GM18868 (cell line): ENCODE data around the gene BMF.

Experiments used
- ATAC-seq: cut with Tn5 transposase; IDR thresholded peaks from one replicate; pipeline ENCODE4 v1.9.1; 2021; ENCODE audit warnings: mild to moderate bottlenecking, moderate library complexity; ENCODE audit not compliant: unreplicated experiment

Gene BMF

GRCh38 chr15:40052604-40053003 is 56.1 kb downstream of the BMF start:
- ATAC-seq, result no peak

DNA sequence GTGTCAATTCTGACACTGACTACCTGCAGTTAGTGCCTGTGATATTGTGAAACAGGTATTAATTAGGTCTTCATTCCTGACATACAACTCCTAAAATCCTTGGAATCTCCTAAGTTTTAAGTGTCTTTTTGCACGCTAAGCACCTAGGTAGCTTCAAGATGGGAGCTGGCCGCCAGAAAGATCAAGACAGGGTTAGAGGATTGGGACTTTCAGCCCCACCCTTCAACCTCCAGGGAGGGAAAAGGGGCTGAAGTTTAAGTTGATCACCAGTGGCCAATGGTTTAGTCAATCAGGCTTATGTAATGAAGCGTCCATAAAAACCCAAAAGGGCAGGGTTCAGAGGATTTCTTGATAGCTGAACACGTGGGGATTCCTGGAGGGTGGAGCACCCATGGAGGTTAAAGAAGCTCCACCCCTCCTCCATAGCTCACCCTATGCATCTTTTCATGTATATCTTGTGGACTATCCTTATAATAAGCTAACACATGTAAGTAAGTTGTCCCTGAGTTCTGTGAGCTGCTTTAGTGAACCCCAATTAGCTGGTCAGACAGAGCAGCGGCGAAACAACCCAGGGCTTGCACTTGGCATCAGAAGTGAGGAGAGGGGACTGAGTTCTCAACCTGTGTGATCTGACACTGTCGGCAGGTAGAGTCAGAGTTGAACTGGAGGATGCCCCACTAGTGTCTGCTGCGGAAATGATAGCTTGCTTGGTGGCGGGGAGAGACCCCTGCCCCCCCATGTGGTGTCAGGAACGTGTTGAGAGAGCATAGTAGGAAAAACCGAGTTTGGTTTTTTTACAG is 56.9 kb downstream of the BMF start:
- ATAC-seq, result no peak

DNA sequence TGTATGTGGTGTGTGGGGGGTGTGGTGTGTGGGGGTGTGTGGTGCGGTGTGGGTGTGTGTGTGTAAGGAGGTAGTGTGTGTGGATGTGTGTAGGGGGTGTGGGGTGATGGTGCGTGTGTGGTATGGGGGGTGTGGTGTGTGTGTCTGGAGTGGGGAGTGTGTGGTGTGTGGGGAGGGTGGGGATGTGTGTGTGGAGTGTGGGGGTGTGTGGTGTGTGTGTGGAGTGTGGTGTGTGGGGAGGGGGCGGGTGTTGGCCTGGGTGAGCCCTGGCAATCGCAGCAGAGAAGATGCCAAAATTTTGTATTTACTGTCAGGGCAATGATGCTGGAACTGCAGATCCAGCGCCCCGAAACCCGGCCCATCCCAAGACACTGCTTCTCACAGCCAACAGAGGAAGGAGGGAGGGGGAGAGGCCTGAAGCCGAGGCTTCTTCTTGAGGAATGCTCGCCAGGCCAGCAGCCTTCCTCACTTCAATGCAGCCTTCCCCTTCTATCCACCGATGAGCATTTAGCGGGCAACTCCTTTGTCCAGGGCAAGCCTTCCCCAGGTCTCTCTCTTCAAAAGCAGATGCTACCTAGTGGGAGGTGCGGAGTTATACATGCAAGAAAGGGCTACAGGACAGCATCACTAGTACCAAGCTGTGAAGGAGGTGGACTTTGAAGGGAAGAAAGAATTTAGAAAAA is 57.8 kb downstream of the BMF start:
- ATAC-seq, result no peak

DNA sequence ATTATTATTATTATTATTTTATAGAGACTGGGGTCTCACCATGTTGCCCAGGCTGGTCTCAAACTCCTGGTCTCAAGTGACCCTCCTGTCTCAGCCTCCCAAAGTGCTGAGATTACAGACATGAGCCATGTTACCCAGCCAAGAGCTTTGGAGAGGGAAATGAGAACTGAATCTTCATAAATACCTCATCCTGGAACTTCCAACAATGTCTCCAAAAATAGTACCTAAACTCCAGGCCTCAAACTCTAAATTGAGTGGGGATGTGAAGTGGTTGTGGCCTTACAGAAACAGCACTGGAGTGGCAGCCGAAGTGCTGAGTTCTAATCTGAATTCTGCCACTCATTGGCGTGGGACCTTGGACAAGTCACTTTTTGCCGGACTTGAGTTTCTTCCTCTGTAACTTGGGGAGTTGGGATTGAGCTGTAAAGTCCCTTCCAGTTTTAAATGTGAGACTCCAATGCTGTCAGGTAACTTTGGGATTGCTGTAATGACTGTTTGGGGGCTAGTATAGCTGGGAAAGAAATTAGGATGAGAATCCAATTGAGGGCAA is 59.7 kb downstream of the BMF start:
- ATAC-seq, result no peak

- no peak for ATAC-seq
Measured at GRCh38 chr15:40048211-40048792, 60.4 kb downstream of the BMF start.

DNA sequence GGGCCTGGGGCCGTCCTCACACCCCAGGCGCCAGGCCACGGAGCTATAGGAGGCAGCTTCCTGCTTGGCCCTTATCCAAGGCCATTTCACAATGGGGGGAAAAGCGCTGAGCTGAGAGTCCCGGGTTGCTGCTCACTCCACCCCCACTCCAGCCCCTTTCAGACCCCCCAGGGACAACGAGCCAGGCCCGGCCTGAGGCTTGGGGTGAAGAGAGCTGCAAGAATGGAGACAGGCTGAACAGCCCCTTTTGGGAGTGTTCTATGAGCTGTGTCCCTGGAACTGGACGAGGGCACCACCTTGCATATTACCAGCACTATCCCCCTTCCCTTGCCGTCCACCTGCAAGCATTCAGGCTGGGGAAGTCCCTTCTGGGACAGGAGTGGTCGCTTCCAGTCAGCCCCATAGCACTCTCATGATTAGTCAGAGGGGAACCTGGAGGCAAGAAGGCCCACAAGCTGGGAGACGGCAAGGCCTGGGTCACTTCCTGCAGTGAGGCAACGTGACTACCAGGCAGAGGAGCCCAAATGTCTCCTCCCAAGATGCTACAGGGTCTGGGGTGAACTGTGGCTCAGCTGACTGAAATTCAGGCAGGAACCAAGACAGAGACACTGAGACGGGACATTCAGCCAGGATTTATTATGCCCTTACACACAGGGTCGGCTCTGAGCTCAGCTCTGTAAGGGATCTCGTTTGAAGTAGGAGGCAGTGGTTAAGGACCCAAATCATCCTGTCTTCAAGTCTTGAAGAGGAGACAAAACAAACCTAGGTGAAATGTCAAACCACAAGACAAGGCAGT is 61.1 kb downstream of the BMF start:
- ATAC-seq, result peak; percentile 74

- no peak for ATAC-seq
Measured at GRCh38 chr15:40046721-40047414, 61.8 kb downstream of the BMF start.

DNA sequence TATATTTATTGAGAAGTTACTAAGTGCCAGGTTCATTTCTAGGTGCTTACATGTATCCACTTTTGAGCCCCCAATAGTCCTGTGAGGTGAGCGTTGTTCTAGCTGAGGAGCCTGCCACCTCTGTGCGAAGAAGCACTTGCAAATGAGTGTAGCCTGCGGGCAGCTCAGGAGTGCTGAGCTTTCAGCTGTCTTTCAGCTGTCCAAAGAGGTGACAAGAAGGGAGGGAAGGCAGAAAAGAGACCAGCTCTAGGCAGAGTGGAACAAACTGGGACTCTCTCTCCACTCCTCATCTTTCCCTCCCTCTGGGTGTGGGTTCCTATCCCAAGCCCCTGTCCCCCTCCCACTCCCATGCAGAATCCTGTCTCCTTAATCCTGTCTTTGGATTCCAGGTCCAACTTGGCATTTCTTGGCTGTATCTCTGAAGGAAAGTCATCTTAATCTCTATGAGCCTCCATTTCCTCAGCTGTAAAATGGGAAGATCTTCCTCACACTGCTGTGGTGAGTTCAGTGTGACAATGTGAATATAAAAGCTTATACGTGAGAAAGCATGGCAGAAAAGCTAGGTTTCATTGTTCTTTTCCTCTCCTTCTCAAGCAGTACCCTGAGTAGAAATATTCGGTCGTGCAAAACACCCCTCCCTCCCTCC is 63.0 kb downstream of the BMF start:
- no peak for ATAC-seq

DNA sequence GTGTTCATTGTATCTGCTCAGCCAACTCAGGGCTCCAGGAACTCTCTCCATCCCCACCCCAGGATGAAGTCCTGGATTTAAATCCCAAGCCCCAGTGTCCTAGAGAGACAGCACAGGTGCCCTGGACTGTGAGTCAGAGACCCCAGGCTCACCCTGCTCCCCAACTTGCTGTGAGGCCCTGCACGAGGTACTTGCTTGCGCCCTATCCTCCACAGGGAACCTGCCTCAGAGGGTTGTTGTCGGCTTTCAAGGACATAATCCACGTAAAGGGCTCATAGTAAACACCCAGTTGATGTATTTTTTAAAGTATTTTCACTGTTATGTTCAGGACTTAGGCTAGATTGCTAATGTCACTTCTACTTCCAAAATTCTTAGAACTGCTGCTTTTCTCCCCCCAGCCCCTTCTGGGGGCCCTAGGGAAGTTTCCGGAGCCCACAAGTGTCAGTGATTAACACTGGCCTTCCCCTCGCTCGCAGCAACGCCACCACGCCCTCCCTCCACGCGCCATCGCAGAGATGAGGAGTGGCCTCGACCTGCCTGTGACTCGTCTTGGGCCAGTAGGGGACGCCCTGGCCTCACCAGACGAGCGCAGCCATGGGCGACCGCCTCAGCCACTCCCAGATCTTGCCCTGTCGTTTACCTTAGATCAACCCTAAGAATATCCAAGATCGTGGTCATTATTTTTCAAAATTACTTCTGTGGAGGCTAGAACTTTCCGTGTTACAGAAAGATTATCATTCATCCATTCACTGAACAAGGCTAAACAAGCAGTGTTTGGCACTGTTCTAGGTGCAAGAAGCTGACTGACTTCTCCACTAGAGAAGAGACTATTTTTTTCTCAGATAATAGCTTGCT is 63.7 kb downstream of the BMF start:
- ATAC-seq, result peak; percentile 74

- no peak for ATAC-seq
Measured at GRCh38 chr15:40043927-40044716, 64.6 kb downstream of the BMF start.

DNA sequence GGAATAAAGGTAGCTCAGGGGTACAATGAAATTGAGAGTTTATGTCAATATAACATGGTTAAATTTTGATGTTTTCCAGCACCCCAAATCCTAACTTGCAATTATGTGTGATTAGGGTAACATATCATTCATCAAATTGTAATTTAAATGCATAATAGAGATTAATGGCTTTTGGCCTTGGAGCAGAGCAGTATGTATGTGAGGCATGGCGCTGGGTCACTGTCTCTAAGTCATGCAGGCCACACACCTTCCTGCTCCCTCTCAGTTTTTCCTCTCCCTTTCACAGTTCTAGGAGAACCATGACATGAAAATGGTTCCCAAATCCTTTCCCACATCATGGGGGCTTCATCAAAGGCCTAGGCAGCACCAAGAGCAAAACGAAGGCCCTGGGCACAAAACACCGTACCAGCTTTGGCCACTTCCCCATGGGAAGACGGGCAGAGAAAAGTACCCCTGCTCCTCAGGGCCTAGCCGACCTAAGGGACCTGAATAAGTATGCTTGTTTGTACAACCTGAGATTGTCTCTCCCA is 65.8 kb downstream of the BMF start:
- no peak for ATAC-seq

DNA sequence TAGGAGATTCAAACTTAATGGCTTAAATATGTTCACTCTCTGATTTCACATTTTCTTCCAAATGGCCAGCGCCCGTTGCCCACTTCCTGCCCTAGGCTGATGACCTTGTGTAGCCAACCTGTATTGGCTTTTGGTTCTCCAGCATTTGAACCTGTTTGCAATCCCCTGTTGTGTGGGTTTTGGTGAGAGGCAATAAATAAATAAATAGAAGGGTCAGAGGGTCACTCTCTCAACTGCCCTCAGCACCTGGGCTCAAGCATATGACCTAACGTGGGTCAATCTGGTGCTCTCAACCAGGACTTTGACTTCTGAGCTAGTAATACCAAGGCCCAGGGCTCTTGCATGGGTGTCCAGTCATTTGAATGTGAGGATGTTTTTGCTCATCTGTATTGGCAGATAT is 67.9 kb downstream of the BMF start:
- no peak for ATAC-seq

GRCh38 chr15:40040293-40040635 is 68.4 kb downstream of the BMF start:
- no peak for ATAC-seq

DNA sequence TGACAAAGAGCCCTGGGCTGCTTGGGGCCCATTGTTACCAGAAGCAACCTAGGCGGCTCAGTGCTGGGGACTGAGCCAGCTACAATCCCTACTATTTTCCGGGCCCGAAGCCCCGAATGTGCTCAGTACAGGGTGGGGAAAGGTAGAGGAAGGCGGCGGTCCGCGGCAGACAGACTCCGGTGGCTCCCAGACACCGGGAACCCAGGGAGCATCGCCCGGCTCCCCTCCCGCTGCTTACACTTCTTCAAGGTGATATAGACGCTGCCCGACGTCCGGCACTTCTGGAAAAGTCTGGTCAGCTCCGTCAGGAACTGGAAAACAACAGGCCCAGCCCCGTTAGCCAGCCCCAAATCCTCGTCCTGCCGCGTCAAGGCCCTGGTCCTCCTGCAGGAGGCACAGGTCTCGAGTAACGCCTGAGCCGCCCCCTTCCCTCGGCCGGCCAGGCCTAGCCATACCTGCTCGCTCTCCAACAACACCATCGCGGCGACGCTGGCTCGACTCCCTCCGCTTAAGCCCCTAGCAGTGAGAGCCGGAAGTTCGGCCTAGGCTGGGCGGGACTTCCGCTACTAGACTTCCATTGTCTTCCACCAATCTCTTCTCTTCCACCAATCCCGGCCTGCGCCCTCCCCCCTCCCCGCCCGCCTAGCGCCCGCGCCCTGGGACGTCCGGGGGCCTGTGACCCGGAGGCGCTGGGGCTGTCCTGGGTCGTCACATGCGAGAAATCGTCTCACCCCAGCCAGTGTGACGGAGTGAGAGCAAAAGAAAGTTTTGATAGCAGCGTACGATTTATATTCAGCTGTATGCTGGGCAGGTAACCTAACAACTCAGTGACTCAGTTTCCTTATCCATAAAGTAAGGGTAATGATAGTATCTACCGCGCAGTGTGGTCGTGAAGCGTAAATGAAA is 69.8 kb downstream of the BMF start, which contains the start of gene SRP14:
TSS of gene SRP14 (minus strand) at position 544 of the 906 bp plus-strand sequence. CDS start at position 479, 65 bp downstream.
- ATAC-seq, result peak; percentile 97

- ATAC-seq, result no peak
Measured at GRCh38 chr15:40038275-40038637, 70.4 kb downstream of the BMF start.
